ENCODE data around the gene BHMT. TPM values are rescaled to one million over a fixed set of nuclear protein-coding genes. Genes with fewer than 3 reads are reported as not detected.

The BHMT gene
- total RNA-seq, 1 donor = 0.86 TPM

DNA sequence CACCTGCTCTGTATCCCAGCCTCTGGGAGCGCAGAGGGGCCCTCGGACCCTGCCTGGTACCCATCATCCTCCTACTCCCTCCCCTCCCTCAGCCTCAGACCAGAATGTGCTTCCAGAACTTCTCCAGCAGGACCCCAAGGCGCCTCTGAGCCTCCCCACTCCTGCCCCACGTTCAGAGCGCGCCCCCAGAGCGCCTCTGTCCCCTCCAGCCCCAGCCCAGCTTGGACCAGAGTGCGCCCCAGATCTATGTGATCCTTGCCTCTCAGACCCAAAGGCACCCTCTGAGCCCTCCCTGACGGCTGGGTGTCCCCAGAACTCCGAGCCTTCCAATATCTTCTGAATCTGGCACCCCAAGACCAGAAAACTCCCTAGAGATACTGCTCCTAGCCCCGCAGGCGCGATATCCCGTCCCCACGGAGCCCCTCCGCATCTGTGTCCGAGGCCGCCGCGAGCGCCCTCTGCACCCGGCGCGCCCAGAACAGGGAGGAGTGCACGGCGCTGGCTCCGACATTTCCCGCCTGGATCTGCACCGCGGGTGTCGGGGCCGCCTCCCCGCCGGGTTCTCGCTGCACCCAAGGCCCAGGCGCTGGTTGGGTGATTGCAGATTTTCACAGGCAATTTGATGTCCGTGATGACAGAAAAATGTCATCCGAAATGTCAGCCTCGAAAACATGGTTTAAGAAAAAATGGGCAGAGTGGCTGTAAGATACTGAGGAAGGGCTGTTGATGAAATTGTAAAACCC, 522 bp downstream of the BHMT start:
- TF ChIP-seq, protein P1, sequence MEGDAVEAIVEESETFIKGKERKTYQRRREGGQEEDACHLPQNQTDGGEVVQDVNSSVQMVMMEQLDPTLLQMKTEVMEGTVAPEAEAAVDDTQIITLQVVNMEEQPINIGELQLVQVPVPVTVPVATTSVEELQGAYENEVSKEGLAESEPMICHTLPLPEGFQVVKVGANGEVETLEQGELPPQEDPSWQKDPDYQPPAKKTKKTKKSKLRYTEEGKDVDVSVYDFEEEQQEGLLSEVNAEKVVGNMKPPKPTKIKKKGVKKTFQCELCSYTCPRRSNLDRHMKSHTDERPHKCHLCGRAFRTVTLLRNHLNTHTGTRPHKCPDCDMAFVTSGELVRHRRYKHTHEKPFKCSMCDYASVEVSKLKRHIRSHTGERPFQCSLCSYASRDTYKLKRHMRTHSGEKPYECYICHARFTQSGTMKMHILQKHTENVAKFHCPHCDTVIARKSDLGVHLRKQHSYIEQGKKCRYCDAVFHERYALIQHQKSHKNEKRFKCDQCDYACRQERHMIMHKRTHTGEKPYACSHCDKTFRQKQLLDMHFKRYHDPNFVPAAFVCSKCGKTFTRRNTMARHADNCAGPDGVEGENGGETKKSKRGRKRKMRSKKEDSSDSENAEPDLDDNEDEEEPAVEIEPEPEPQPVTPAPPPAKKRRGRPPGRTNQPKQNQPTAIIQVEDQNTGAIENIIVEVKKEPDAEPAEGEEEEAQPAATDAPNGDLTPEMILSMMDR (IDR thresholded peaks at IDR 0.05; ENCODE audit: insufficient read depth, low read depth, low read length) = no peak
- no peak for DNase-seq (ENCODE audit: low read depth)

DNA sequence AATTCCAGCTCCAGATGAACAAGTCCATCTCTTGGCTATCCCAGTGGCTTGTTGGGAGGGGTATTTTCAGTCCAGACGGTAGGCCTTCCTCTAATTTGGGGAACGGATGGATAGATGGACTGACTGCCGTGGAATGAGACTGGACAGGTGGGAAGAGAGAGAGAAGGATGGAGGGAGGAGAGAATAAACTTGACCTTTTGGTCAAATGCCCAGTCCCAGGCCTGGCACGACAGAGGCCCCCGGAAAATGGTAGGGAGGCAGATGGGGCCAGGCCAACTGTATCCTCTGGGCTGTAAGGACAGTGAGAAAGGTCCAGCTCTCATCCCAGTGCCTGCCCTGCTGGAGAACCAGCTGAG, 1.1 kb downstream of the BHMT start:
- H3K4me3 ChIP-seq (ENCODE audit: low read depth, low read length) = no peak overlapping the region
- no peak for DNase-seq (ENCODE audit: low read depth)
- TF ChIP-seq, protein P1 (IDR thresholded peaks at IDR 0.05; ENCODE audit: insufficient read depth, low read depth, low read length) = no peak

More for the DNA sequence above, 522 bp downstream of the BHMT start:
- H3K4me3 ChIP-seq (ENCODE audit: low read depth, low read length) = no peak overlapping the region

DNA sequence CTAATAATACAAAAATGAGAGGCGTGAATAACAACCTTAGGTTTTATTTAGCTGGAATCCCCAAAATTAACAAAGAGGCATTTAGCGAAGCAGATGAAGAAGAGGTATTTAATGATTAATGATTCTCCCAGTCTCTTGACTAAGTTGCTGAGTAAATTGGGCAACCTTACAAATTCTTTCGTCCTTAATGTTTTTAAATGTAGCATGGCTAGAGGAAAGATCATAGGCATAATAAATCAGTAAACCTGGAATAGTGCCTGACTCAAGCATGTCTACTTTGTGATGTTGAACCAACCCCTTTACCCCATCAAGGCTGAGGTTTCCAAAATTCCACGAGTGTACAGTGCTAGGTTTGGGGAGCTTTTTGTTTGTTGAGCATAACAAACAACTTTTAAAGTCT, 7.9 kb downstream of the BHMT start:
- no peak overlapping the region for H3K4me3 ChIP-seq (ENCODE audit: low read depth, low read length)
- peak; percentile 34 for DNase-seq (ENCODE audit: low read depth)
- TF ChIP-seq, protein P1 (IDR thresholded peaks at IDR 0.05; ENCODE audit: insufficient read depth, low read depth, low read length) = no peak

DNA sequence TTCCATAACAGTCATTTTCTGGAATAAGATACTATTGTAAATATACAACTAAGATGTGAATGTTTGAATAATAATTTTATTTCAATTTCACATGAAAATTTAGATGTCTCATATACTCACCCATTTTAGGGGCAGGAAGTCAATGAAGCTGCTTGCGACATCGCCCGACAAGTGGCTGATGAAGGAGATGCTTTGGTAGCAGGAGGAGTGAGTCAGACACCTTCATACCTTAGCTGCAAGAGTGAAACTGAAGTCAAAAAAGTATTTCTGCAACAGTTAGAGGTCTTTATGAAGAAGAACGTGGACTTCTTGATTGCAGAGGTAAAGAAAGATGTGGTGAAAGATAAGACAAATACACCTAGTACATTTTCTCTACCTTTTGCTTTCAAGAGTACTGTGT, 8.6 kb downstream of the BHMT start:
- TF ChIP-seq, protein P1 (IDR thresholded peaks at IDR 0.05; ENCODE audit: insufficient read depth, low read depth, low read length) = no peak
- no peak for DNase-seq (ENCODE audit: low read depth)
- H3K4me3 ChIP-seq (ENCODE audit: low read depth, low read length) = no peak overlapping the region

DNA sequence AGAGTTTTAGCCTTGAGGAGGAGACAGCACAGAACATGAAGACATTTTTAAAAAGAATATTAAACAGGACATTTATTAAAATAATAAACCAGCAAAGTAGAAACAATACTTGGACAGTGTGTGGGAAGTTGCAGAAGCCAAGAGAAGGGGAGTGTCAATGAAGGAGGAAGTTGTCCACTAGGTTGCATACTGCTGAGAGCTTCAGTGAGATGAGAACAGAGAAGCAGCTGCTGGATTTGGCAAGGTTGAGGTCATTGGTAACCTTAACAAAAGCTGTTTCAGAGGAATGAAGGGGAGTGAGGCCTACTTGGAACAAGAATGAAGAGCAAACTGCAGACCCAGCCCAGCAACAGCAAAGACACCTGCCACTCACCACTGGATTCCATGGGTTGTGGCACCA, 11.4 kb downstream of the BHMT start:
- no peak for DNase-seq (ENCODE audit: low read depth)
- TF ChIP-seq, protein P1 (IDR thresholded peaks at IDR 0.05; ENCODE audit: insufficient read depth, low read depth, low read length) = no peak
- H3K4me3 ChIP-seq (ENCODE audit: low read depth, low read length) = no peak overlapping the region

DNA sequence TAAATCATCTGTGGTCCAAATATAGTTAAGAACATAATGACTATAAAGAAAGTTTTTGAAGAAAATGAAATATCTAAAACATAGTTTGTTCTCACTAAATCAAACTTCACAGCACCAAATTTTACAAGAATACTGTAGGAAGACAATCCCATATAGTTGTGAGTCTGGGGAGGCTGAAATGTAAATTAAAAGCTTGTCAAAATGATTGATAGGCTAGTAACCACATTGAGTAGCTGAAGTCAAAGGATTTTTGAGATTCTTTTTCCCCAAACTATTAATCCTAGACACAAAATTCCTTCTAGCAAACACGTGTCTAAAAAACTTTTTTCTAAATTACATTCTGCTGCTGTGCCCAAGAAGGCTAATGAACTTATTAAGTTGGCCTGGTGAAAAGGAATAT, 13.0 kb downstream of the BHMT start:
- H3K4me3 ChIP-seq (ENCODE audit: low read depth, low read length) = no peak overlapping the region
- DNase-seq (ENCODE audit: low read depth) = no peak
- TF ChIP-seq, protein P1 (IDR thresholded peaks at IDR 0.05; ENCODE audit: insufficient read depth, low read depth, low read length) = no peak

DNA sequence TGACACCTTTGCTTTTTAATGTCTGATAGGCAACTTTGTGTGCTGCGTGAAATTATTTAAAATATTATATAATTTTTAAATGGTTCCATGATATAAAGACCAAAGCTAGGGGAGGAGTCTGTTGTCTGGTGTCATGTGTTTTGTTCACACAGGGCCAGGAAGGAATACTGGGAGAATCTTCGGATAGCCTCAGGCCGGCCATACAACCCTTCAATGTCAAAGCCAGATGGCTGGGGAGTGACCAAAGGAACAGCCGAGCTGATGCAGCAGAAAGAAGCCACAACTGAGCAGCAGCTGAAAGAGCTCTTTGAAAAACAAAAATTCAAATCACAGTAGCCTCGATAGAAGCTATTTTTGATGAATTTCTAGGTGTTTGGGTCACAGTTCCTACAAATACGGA, 19.2 kb downstream of the BHMT start:
- TF ChIP-seq, protein P1 (IDR thresholded peaks at IDR 0.05; ENCODE audit: insufficient read depth, low read depth, low read length) = no peak
- no peak overlapping the region for H3K4me3 ChIP-seq (ENCODE audit: low read depth, low read length)
- peak; percentile 31 for DNase-seq (ENCODE audit: low read depth)
